Adrenal gland (tissue), 5 donors: ENCODE results near the gene WWOX.

Experiments used
- POLR2A ChIP-seq, 2 donors: fragments of 450-650 bp; IDR thresholded peaks; one replicate each; pipeline ENCODE4 v1.6.1; 2017; ENCODE audit warnings: antibody characterized with exemption in 2 of 2, mild to moderate bottlenecking in 2 of 2, moderate library complexity in 1 of 2
- TF ChIP-seq, protein P1 (sequence below), 6 experiments: fragments of 450-650 bp in 4 of 6; fragments of 200-600 bp in 2 of 6; sonication (generic) in 1 of 6; IDR thresholded peaks; 1 replicate in 5 of 6; 2 replicates in 1 of 6; pipeline versions ENCODE4 v1.5.1 to v1.8.0; 2016 to 2021; ENCODE audit warnings: antibody characterized with exemption in 6 of 6, mild to moderate bottlenecking in 2 of 6, moderate library complexity in 1 of 6
- donor health status: DM: no; HTN: no; CAD: no.

- TF ChIP-seq, protein P1, sequence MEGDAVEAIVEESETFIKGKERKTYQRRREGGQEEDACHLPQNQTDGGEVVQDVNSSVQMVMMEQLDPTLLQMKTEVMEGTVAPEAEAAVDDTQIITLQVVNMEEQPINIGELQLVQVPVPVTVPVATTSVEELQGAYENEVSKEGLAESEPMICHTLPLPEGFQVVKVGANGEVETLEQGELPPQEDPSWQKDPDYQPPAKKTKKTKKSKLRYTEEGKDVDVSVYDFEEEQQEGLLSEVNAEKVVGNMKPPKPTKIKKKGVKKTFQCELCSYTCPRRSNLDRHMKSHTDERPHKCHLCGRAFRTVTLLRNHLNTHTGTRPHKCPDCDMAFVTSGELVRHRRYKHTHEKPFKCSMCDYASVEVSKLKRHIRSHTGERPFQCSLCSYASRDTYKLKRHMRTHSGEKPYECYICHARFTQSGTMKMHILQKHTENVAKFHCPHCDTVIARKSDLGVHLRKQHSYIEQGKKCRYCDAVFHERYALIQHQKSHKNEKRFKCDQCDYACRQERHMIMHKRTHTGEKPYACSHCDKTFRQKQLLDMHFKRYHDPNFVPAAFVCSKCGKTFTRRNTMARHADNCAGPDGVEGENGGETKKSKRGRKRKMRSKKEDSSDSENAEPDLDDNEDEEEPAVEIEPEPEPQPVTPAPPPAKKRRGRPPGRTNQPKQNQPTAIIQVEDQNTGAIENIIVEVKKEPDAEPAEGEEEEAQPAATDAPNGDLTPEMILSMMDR (IDR thresholded peaks at IDR 0.05), result no peak
- TF ChIP-seq POLR2A (IDR thresholded peaks at IDR 0.05), result no peak
Observed at GRCh38 chr16:78395035-78395434, 295.6 kb downstream of the WWOX start.
